Smooth muscle cell (in vitro differentiated cells): ENCODE measurements around the gene CYP4F3. TPM values are rescaled to one million over a fixed set of nuclear protein-coding genes. Genes with fewer than 3 reads are reported as not detected.

Experiments used
- DNase-seq: peaks from one replicate; lab custom pipeline; 2025; ENCODE audit not compliant: unreplicated experiment; lab: John Stamatoyannopoulos, UW
- H2AFZ ChIP-seq: fragments of 200-600 bp; sonication (generic); 2 replicates; pipeline ENCODE4 v1.6.0; 2016; ENCODE audit warnings: antibody characterized with exemption, low read depth, mild to moderate bottlenecking
- H3F3A ChIP-seq: fragments of 200-600 bp; sonication (generic); 2 replicates; pipeline ENCODE4 v1.6.0; 2017; ENCODE audit warnings: antibody characterized with exemption, low read depth
- H3K27ac ChIP-seq: fragments of 200-600 bp; sonication (generic); 2 replicates; pipeline ENCODE4 v1.5.1; 2016; ENCODE audit warnings: low read depth, mild to moderate bottlenecking
- H3K27me3 ChIP-seq: fragments of 200-600 bp; sonication (generic); 2 replicates; pipeline ENCODE4 v1.6.1; 2016; ENCODE audit warnings: low read depth, mild to moderate bottlenecking
- H3K36me3 ChIP-seq: fragments of 200-600 bp; sonication (generic); 2 replicates; pipeline ENCODE4 v1.5.1; 2016; ENCODE audit warnings: low read depth
- H3K4me1 ChIP-seq: fragments of 200-600 bp; sonication (generic); 2 replicates; pipeline ENCODE4 v1.5.1; 2016; ENCODE audit warnings: low read depth
- H3K4me2 ChIP-seq: fragments of 200-600 bp; sonication (generic); 2 replicates; pipeline ENCODE4 v1.6.0; 2016; ENCODE audit warnings: mild to moderate bottlenecking
- H3K4me3 ChIP-seq: fragments of 200-600 bp; sonication (generic); 2 replicates; pipeline ENCODE4 v1.5.1; 2016; ENCODE audit warnings: mild to moderate bottlenecking
- H3K79me2 ChIP-seq: fragments of 200-600 bp; sonication (generic); 2 replicates; pipeline ENCODE4 v1.6.0; 2016; ENCODE audit warnings: low read depth, mild to moderate bottlenecking
- H3K9ac ChIP-seq: fragments of 200-600 bp; sonication (generic); 2 replicates; pipeline ENCODE4 v1.6.0; 2016; ENCODE audit warnings: low read depth
- H3K9me3 ChIP-seq: fragments of 200-600 bp; sonication (generic); replicated peaks from 2 replicates; pipeline ENCODE4 v1.5.1; 2016; ENCODE audit warnings: low read depth
- H4K20me1 ChIP-seq: fragments of 200-600 bp; sonication (generic); 2 replicates; pipeline ENCODE4 v1.6.0; 2016; ENCODE audit warnings: low read depth
- CTCF ChIP-seq: fragments of 200-600 bp; sonication (generic); IDR thresholded peaks from 2 replicates; pipeline ENCODE4 v1.5.1; 2017; ENCODE audit warnings: borderline replicate concordance, mild to moderate bottlenecking, antibody characterized with exemption; ENCODE audit not compliant: insufficient read depth, poor library complexity, severe bottlenecking
- whole genome bisulfite sequencing: methylation state at CpG from one replicate; pipeline ENCODE4 v1.1.7; 2016; ENCODE audit warnings: low lambda C conversion rate; 5-methylcytosine and 5-hydroxymethylcytosine counted together
- polyA plus RNA-seq: library from polyadenylated mRNA; unstranded; fragments of >200 nt; fragmentation: Nextera tagmentation; extraction: Ambion mirVana; gene quantifications from 2 replicates; pipeline ENCODE4 v1.2.1, GENCODE V29; 2016
- total RNA-seq: library from RNA; depleted of rRNA; stranded (reverse); fragments of >200 nt; gene quantifications from 2 replicates; pipeline ENCODE4 v1.2.3, GENCODE V29; 2014

The CYP4F3 gene
- total and polyA plus RNA-seq, 2 experiments from 2014 or later = not detected

DNA sequence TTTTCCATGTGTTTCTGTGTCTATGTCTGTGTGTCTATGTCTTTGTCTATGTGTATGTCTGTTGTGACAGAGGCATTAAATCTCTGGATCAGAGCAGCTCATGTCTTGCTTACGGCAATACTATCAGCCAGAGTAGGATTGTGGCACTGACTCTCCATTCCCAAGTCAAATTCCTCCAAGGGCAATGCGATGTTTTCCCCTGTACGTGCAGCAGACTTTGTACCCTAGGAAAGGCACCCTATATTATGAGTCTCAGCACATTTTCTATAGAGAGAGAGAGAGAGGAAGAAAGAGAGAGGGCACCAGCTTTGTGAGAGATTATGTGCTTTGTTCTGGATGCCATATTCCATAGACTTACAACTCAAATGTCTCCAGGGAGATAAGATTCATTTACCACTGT, 11.1 kb downstream of the CYP4F3 start:
- Histone ChIP-seq H3K27ac (no peak overlapping the region), H3K9me3 (peaks cover 3% of the 10 kb centered on the region), H3K4me3 (no peak overlapping the region), H4K20me1 (no peaks in the 10 kb centered on the region), H3K27me3 (no peaks in the 10 kb centered on the region), H3K4me1 (no peaks in the 10 kb centered on the region), H3K36me3 (no peaks in the 10 kb centered on the region), H3K4me2 (no peak overlapping the region), H3K9ac (no peak overlapping the region), H3K79me2 (no peaks in the 10 kb centered on the region), H2AFZ (no peak overlapping the region), H3F3A (no peaks in the 10 kb centered on the region)
- TF ChIP-seq CTCF = no peak
- no peak for DNase-seq
- WGBS = 64% methylated on average over 3 of the region's 3 CpGs

DNA sequence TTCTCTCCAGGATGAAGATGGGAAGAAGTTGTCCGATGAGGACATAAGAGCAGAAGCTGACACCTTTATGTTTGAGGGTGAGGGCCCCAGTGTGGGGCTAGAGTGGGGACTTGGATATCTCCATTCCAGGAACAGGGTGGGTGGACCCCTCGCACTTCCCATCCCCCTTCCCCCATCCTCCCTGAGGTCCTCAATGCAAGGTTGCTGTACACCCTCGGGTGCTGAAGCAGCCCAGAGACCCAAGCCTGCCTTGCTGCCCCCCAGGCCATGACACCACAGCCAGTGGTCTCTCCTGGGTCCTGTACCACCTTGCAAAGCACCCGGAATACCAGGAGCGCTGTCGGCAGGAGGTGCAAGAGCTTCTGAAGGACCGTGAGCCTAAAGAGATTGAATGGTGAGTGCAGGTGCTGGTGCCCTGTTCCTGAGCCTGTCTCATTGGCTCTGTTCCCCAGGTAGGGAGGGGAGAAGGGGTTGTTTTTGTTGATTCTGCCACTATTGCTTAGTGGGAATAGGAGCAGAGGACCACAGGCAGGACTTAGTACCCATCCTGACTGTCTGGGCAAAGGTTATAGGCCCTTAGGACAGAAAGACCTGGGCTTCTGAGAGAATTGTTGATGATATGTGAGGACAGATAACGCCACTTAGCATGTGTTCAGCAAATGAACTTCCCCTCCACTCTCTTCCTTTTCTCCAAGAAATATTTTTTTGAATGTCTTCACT, 12.0 kb downstream of the CYP4F3 start:
- no peak overlapping the region for H3K4me2 ChIP-seq
- H3K9me3 ChIP-seq = peaks cover 3% of the 10 kb centered on the region
- no peaks in the 10 kb centered on the region for H3K4me1 ChIP-seq
- no peaks in the 10 kb centered on the region for H3K36me3 ChIP-seq
- no peak for TF ChIP-seq CTCF
- H3F3A ChIP-seq = no peaks in the 10 kb centered on the region
- H3K9ac ChIP-seq = no peak overlapping the region
- H3K27ac ChIP-seq = no peak overlapping the region
- no peak overlapping the region for H2AFZ ChIP-seq
- no peaks in the 10 kb centered on the region for H4K20me1 ChIP-seq
- H3K27me3 ChIP-seq = no peaks in the 10 kb centered on the region
- H3K79me2 ChIP-seq = no peaks in the 10 kb centered on the region
- whole genome bisulfite sequencing = 80% methylated on average over 6 of the region's 8 CpGs
- no peak overlapping the region for H3K4me3 ChIP-seq
- DNase-seq = no peak

GRCh38 chr19:15656467-15656866, 15.8 kb downstream of the CYP4F3 start:
- Histone ChIP-seq H3K9me3 (peaks cover 3% of the 10 kb centered on the region), H3K4me3 (no peak overlapping the region), H3K27ac (no peak overlapping the region), H3K9ac (no peak overlapping the region), H3K79me2 (no peaks in the 10 kb centered on the region), H4K20me1 (no peaks in the 10 kb centered on the region), H3F3A (no peaks in the 10 kb centered on the region), H3K27me3 (no peaks in the 10 kb centered on the region), H3K4me2 (no peak overlapping the region), H3K36me3 (no peaks in the 10 kb centered on the region), H3K4me1 (no peaks in the 10 kb centered on the region), H2AFZ (no peak overlapping the region)
- no peak for DNase-seq
- TF ChIP-seq CTCF = no peak

DNA sequence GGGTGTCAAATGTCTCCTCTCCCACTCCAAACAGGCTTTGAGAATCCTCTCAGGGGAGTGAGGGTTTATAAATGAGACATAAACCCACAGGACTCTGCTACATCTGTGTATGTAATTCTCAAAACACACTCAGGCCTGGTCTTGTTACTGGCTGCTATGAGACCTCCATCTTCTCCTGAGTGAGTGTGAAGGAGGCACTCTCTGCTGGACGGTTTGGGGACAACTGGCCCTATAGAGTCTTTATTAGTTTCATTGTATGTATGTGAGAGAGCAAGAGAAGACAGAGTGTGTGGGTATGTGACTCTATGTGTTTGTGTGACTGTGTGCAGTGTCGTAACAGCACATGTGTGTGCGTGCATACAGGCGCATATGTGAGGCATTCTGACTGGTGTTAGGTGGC, 22.6 kb downstream of the CYP4F3 start:
- no peak overlapping the region for H3K9ac ChIP-seq
- H3K36me3 ChIP-seq = no peaks in the 10 kb centered on the region
- no peak overlapping the region for H3K27ac ChIP-seq
- H3F3A ChIP-seq = no peaks in the 10 kb centered on the region
- no peaks in the 10 kb centered on the region for H3K79me2 ChIP-seq
- no peak overlapping the region for H2AFZ ChIP-seq
- no peaks in the 10 kb centered on the region for H3K4me1 ChIP-seq
- no peaks in the 10 kb centered on the region for H4K20me1 ChIP-seq
- DNase-seq = no peak
- no peaks in the 10 kb centered on the region for H3K9me3 ChIP-seq
- H3K4me2 ChIP-seq = no peak overlapping the region
- no peak overlapping the region for H3K4me3 ChIP-seq
- H3K27me3 ChIP-seq = no peaks in the 10 kb centered on the region
- no peak for TF ChIP-seq CTCF
- WGBS = 77% methylated on average over 4 of the region's 4 CpGs
